Brain microvascular endothelial cell (primary cell): ENCODE results near the gene EIF4EBP2.

Source experiments
- DNase-seq: peaks from one replicate; pipeline ENCODE4 v3.0.0-alpha.2; 2020
- H3K27ac ChIP-seq: fragments of 250-450 bp; sonication (Bioruptor Pico); 2 replicates; pipeline ENCODE4 v1.5.1; 2020; ENCODE audit warnings: mild to moderate bottlenecking, moderate library complexity
- H3K27me3 ChIP-seq: fragments of 250-450 bp; sonication (Bioruptor Pico); replicated peaks from 2 replicates; pipeline ENCODE4 v1.5.1; 2020; ENCODE audit warnings: mild to moderate bottlenecking
- H3K36me3 ChIP-seq: fragments of 250-450 bp; sonication (Bioruptor Pico); replicated peaks from 2 replicates; pipeline ENCODE4 v1.5.1; 2020; ENCODE audit warnings: mild to moderate bottlenecking
- H3K4me3 ChIP-seq: 2 replicates; pipeline ENCODE4 v1.5.1; 2011; ENCODE audit warnings: low read depth, mild to moderate bottlenecking, control low read depth, low read length, moderate library complexity
- CTCF ChIP-seq: IDR thresholded peaks from 2 replicates; pipeline ENCODE4 v1.5.1; 2011; ENCODE audit warnings: low read depth, mild to moderate bottlenecking, moderate library complexity, low read length, control low read depth, inconsistent platforms; ENCODE audit errors: missing control alignments
- in situ Hi-C: cut with HindIII; loops from 2 replicates; pipeline ENCODE4 v1.10.0; 2017; ENCODE audit warnings: low sequenced_read_pairs, low pct_ligation_motif_present

Gene EIF4EBP2

GRCh38 chr10:70430493-70431445 is 26.8 kb downstream of the EIF4EBP2 start:
- Histone ChIP-seq H3K27me3 (no peaks in the 10 kb centered on the region), H3K27ac (no peak overlapping the region), H3K4me3 (no peak overlapping the region), H3K36me3 (peaks cover 33% of the 10 kb centered on the region)
- peak; percentile 65 for DNase-seq
- no peak for TF ChIP-seq CTCF
- in situ Hi-C loops, result no loop called here

GRCh38 chr10:70432101-70432500 is 28.2 kb downstream of the EIF4EBP2 start:
- in situ Hi-C loops, result no loop called here
- H3K27me3 ChIP-seq, result no peaks in the 10 kb centered on the region
- no peak overlapping the region for H3K27ac ChIP-seq
- TF ChIP-seq CTCF, result no peak
- H3K4me3 ChIP-seq, result no peak overlapping the region
- H3K36me3 ChIP-seq, result peaks cover 23% of the 10 kb centered on the region
- DNase-seq, result no peak

GRCh38 chr10:70432561-70433263 is 28.8 kb downstream of the EIF4EBP2 start:
- no peak for DNase-seq
- peaks cover 20% of the 10 kb centered on the region for H3K36me3 ChIP-seq
- TF ChIP-seq CTCF, result no peak
- H3K27ac ChIP-seq, result no peak overlapping the region
- no peak overlapping the region for H3K4me3 ChIP-seq
- no peaks in the 10 kb centered on the region for H3K27me3 ChIP-seq
- in situ Hi-C loops, result no loop called here

GRCh38 chr10:70433581-70434280 is 29.8 kb downstream of the EIF4EBP2 start:
- no peak overlapping the region for H3K4me3 ChIP-seq
- no peak for TF ChIP-seq CTCF
- no peak for DNase-seq
- in situ Hi-C loops, result no loop called here
- H3K27ac ChIP-seq, result no peak overlapping the region
- no peaks in the 10 kb centered on the region for H3K27me3 ChIP-seq
- H3K36me3 ChIP-seq, result peaks cover 14% of the 10 kb centered on the region

- DNase-seq, result no peak
- in situ Hi-C loops, result no loop called here
- Histone ChIP-seq H3K36me3 (no peaks in the 10 kb centered on the region), H3K27me3 (peaks cover 12% of the 10 kb centered on the region), H3K27ac (no peak overlapping the region), H3K4me3 (no peak overlapping the region)
- no peak for TF ChIP-seq CTCF
These were observed 31.5 kb downstream of the EIF4EBP2 start for GRCh38 chr10:70435241-70436085.
